ENCODE data around the gene ADGRG6. TPM values are rescaled to one million over a fixed set of nuclear protein-coding genes. Genes with fewer than 3 reads are reported as not detected.

The ADGRG6 gene
- total RNA-seq, 1 donor from 2014 or later: 7.7 TPM

DNA sequence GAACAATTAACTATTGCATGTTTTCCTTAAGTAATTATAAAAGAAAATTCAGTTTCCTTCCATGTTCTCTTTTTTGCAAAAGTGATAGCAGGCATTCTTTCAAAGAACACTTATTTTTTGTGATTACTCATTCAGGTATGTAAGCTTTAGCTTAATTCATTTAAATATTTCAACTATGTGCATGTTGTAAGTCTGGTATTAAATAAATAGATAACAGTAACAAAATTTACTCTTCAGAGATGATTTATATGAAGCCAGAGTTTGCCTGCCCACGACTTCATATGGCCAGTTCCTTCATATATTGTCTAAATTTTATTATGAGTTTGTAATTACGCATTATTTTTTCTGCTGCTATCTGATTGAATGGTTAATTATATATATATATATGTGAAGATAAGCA lies 110.9 kb downstream of the ADGRG6 start:
- Histone ChIP-seq H3K36me3 (no peaks in the 10 kb centered on the region), H3K27me3 (no peaks in the 10 kb centered on the region), H3K4me3 (no peak overlapping the region), H3K4me1 (no peaks in the 10 kb centered on the region), H3K27ac (no peak overlapping the region), H3K9me3 (no peaks in the 10 kb centered on the region)
- intact Hi-C loops (cut with DNase I): no loop called here
- TF ChIP-seq CTCF (IDR thresholded peaks at IDR 0.05): no peak
- no peak for DNase-seq (ENCODE audit: low spot score in 2 of 2)

- H3K4me3 ChIP-seq: no peak overlapping the region
- DNase-seq (ENCODE audit: low spot score in 2 of 2): no peak
- no peak overlapping the region for H3K27ac ChIP-seq
- H3K27me3 ChIP-seq: no peaks in the 10 kb centered on the region
- no peaks in the 10 kb centered on the region for H3K9me3 ChIP-seq
- TF ChIP-seq CTCF (IDR thresholded peaks at IDR 0.05): no peak
- no peaks in the 10 kb centered on the region for H3K4me1 ChIP-seq
- no peaks in the 10 kb centered on the region for H3K36me3 ChIP-seq
- intact Hi-C loops (cut with DNase I): no loop called here
Measured at GRCh38 chr6:142413111-142413510, 111.3 kb downstream of the ADGRG6 start.

DNA sequence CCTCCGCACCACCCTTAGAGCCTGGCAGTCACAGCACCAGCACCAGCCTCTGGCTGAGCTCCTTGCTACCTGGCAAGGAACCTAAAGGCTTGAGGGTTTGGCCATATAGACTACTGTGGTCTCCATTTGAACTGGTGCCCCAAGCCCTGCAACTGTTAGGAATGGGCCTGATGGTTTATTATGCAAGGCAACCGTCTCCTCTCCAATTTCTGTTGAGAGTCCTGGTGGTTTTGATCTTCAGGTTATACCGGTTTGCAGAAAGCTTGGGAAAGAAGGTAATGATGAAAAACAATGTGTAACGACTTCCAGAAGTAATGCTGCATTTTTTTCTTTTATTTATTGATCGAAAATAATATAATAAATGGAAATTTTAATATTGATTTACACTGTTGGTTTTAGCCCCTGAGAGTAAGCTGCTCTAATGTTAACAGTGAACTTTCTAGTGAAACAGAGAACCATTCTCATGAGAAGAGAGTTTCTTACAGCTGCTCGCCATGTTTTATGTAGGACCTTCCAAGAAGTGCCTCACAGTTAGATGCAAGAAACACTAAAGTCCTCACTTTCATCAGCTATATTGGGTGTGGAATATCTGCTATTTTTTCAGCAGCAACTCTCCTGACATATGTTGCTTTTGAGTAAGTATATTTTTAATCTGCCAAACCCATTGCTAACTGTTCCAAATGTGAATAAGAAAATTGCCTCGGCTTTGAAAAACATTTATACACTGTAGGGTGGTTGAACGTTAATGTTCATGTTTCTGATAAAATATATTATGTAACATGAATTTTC lies 112.8 kb downstream of the ADGRG6 start:
- intact Hi-C loops (cut with DNase I): no loop called here
- Histone ChIP-seq H3K27me3 (no peaks in the 10 kb centered on the region), H3K9me3 (no peaks in the 10 kb centered on the region), H3K36me3 (no peaks in the 10 kb centered on the region), H3K27ac (no peak overlapping the region), H3K4me1 (no peaks in the 10 kb centered on the region), H3K4me3 (no peak overlapping the region)
- no peak for DNase-seq (ENCODE audit: low spot score in 2 of 2)
- TF ChIP-seq CTCF (IDR thresholded peaks at IDR 0.05): no peak

GRCh38 chr6:142416179-142416578 lies 114.4 kb downstream of the ADGRG6 start:
- no peak for TF ChIP-seq CTCF (IDR thresholded peaks at IDR 0.05)
- H3K36me3 ChIP-seq: no peaks in the 10 kb centered on the region

GRCh38 chr6:142416686-142417085 lies 114.9 kb downstream of the ADGRG6 start:
- Histone ChIP-seq H3K4me1 (no peaks in the 10 kb centered on the region), H3K4me3 (no peak overlapping the region), H3K36me3 (no peaks in the 10 kb centered on the region), H3K27ac (no peak overlapping the region), H3K27me3 (no peaks in the 10 kb centered on the region), H3K9me3 (no peaks in the 10 kb centered on the region)
- DNase-seq (ENCODE audit: low spot score in 2 of 2): no peak
- intact Hi-C loops (cut with DNase I): no loop called here
- no peak for TF ChIP-seq CTCF (IDR thresholded peaks at IDR 0.05)

More at GRCh38 chr6:142416179-142416578, 114.4 kb downstream of the ADGRG6 start:
- DNase-seq (ENCODE audit: low spot score in 2 of 2): no peak
- H3K9me3 ChIP-seq: no peaks in the 10 kb centered on the region
- intact Hi-C loops (cut with DNase I): no loop called here
- no peak overlapping the region for H3K4me3 ChIP-seq
- H3K4me1 ChIP-seq: no peaks in the 10 kb centered on the region
- H3K27me3 ChIP-seq: no peaks in the 10 kb centered on the region
- no peak overlapping the region for H3K27ac ChIP-seq

All from ascending aorta (tissue), 2 donors.